HG02852 (cell line): ENCODE data around the gene ECI1.
"Not testable (repeated sequence)": the region's sequence is repeated elsewhere in the genome, so short reads cannot be mapped to it uniquely, and the experiment has no call there.

Source experiments
- ATAC-seq: cut with Tn5 transposase; IDR thresholded peaks from one replicate; pipeline ENCODE4 v1.9.1; 2021; ENCODE audit warnings: mild to moderate bottlenecking, moderate library complexity; ENCODE audit not compliant: unreplicated experiment

Gene ECI1

DNA sequence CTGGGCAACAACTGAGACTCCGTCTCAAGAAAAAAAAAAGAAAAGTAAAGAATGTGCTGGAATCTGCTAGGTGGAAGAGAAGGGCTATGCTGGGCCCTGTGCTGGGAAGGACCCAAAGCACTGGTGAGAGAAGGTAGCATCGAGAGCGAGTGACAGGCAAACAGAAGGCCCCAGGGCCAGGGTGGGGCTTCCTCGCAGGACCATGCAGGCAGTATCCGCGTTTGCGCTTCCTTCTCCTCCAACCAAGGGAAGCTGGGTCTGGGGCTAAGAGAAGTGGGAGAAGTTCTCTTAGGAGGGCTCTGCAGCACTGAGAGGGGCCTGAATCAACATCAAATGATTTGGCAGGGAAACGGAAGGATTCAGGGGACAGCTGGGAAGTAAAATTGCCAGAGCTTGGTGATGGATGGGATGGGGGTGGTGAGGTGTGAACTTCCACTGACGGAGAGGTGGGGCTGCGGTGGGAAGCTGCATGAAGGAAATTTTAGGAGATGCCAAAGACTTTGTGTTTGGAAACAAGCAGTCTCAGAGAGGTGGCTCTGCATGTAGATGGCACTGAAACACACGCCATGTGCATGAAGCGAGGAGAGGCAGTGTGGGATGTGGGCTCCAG, 5.2 kb upstream of the ECI1 start:
- ATAC-seq, result no peak

DNA sequence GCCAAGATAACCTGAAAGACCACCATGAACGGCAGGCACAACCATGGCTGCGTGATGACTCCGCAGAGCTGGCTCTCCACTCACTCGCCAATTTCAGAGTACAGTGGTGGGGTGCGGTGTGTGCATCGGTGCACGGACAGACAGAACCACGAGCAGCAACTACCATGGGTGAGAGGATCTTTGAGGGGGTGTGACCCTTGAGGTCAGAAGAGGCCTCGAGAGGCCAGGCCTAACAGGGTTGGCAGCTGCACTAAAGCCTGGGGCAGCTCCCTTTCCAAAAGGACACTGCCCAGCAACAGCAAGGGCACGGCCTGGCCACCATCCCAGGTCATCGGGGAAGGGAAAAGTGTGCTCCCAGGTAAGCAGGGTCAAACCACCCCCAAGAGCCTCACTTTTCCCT, 1.9 kb upstream of the ECI1 start:
- ATAC-seq, result no peak

DNA sequence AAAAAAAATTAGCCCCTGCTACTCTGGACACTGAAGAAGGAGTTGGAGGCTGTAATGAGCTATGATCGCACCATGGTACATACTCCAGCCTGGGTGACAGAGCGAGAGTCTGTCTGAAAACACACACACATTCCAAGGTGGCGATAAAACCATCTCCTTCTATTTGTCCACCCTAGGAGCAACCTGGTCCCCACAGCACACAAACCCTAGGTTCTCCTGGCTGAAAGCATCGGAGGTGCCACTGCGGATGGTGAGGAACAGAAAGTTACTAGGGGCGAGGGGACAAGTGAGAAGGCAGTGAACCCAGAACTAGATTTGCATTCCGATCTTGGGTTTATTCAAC, 1.4 kb upstream of the ECI1 start:
- ATAC-seq, result no peak

DNA sequence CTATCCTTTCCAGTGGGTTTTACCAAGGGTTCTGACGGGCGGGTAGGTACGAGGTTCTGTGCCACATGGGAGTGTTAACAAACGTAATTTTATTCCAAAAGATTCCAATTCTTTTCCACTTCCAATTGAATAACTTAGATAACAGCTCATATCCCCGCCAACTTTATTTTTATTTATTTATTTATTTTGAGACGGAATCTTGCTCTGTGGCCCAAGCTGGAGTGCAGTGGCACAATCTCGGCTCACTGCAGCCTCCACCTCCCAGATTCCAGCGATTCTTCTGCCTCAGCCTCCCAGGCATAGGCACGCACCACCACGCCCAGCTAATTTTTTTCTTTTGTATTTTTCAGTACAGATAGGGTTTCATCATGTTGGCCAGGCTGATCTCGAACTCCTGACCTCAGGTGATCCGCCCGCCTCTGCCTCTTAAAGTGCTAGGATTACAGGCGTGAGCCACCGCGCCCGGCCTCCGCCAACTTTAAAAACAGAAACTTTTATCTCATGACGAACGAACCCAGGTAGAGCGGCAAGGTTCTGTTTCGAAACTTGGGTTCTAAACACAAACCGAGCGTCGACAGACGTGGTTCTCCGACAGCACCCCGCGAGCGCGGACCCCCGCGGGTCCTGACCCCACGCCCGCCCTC, 613 bp downstream of the ECI1 start:
- no peak for ATAC-seq

DNA sequence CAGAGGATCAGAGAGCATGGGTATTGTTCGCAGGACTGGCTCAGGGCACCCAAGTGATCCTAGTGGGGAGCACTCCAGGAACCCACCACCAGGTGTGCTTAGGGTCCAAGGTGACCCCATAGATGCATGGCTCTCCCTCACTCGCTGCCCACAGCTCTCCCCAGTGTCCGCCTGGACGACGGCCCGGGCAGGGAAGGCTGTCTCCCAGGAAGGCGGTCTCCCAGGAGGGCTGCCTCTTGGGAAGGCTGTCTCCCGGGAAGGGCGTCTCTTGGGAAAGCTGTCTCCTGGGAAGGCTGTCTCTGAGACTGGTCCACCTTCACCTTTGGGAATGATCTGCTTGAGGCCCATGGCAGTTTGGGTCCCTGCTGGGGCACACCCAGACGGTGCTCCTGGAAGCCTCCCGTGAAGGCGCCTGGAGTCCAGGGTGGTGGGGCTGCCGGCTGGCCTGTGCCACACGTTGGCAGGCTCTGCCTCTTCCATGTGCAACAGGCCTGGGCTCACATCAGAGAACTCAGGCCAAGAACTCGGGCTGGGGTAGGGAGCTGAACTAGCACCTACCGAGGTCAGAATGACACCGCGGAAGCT, 5.0 kb downstream of the ECI1 start:
- no peak for ATAC-seq

DNA sequence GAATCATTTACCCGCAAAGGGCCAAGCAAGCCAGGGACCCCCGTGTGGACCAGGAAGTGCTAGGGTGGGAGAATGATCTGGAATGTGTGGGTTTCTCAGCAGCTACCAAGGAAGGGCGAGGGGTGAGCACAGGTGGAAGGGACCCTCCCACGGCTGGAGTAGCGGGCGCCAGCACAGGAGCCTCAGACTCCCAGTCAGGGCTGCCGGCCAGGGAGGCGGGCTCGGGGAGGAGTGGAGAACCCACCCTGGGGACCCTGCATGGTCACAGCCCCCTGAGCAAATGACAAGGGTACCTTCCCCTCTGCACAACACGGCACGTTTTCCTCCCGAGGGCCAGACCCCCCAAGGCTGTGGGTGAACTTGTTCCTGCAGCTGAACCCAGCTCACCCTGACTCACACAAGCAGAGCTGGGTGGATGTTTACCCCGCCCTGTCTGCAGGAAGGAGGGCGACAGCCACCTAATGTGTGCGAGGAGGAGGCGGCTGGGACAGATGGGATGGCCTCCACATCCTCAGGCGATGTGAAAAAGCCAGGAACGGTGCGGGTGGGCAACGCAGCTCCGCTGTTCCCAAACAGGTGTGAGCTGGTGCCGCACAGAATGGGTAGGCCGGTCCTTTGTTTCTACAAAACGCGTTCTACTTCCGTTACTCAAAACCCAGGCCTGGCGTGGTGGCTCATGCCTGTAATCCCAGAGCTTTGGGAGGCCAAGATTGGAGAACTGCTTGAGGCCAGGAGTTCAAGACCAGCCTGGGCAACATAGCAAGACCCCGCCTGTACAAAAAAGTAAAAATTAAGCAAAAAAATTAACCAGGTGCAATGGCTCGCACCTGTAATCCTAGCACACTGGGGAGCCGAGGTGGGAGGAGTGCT, 6.2 kb downstream of the ECI1 start:
- ATAC-seq, result no peak

DNA sequence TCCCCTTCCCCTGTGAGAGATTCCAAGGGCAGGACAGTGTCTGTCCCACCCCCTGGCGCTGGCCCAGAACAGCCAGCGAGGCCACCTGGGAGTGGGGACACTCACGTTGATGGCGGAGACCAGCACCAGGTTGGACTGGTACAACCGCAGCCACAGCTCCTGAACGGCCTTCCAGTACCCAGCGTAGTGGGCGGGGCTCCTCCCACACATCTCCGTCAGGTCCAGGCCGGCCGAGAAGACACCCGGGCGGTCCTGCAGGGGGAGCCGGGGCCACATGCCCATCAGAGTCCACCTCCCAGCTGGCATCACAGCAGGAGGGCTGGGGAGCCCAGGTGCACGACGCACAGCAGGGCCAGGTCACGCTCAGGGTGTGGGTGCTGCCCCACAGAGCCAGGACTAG, 7.1 kb downstream of the ECI1 start:
- ATAC-seq, result no peak

DNA sequence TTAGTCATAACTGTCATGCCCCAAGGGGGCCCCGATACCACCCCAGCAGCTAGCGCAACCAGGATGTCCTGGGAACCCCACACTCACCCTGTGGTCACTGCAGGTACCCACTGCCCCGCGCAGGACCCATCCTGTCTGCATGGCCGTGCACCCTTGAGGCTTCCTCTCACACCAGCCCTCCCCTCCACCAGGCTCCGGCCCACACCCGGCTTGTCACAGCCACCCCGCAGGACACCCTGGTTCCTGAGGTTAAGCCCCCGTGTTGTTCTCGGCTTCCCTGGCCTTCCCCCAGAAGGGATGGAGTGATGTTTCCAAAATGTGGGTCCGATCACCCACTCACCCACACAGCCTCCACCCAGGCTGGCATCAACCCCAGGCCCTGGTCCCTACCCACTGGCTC, 7.6 kb downstream of the ECI1 start:
- no peak for ATAC-seq

DNA sequence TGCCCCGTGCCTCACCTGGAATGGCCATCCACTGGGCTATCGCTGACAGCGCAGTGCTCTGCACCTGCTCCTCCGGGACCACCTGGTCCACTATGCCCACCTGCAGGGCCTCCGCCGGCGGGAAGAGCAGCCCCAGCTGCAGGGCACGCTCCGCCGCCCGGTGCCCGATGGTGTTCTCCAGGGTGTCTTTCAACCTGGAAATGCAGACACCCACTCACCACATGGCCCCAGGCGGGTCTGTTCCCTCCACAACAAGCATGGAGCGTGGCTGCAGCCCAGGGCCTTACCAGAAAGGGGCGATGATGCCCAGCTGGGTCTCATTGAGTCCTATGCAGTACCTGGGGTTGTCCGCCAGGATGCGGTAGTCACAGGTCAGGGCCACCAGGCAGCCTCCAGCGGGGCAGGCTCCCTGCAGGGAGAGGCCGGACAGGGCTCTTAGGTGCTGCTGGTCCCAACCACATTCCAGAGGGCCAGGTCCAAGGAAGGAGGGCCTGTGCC, 8.3 kb downstream of the ECI1 start:
- ATAC-seq, result no peak

DNA sequence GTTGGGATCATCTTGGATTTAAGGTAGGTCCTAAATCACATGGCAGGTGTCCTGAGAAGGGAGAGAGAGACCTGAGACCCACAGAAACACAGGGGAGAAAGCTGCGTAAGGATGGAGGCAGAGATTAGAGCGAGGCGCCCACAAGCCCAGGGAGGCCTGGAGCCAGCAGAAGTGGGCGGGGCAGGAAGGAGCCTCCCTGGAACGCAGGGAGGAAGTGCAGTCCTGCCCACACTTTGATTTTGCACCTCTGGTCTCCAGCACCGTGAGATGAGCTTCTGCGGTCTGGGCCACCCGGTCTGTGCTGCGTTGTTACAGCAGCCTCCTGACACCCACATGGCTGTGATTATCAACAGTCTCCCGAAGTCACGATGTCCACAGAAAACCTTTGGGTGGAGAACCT, 8.8 kb downstream of the ECI1 start:
- no peak for ATAC-seq

DNA sequence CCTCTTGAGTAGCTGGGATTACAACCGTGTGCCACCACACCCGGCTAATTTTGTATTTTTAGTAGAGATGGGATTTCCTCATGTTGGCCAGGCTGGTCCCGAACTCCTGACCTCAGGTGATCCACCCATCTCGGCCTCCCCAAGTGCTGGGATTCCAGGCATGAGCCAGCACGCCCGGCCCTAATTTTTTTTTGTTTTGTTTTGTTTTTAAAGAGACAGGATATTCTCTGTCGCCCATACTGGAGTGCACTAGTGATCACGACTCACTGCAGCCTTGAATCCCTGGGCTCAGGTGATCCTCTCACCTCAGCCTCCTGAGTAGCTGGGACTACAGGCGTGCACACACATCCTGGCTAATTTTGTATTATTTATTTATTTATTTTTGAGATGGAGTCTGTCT, 11.1 kb downstream of the ECI1 start:
- ATAC-seq, result not testable (repeated sequence)

DNA sequence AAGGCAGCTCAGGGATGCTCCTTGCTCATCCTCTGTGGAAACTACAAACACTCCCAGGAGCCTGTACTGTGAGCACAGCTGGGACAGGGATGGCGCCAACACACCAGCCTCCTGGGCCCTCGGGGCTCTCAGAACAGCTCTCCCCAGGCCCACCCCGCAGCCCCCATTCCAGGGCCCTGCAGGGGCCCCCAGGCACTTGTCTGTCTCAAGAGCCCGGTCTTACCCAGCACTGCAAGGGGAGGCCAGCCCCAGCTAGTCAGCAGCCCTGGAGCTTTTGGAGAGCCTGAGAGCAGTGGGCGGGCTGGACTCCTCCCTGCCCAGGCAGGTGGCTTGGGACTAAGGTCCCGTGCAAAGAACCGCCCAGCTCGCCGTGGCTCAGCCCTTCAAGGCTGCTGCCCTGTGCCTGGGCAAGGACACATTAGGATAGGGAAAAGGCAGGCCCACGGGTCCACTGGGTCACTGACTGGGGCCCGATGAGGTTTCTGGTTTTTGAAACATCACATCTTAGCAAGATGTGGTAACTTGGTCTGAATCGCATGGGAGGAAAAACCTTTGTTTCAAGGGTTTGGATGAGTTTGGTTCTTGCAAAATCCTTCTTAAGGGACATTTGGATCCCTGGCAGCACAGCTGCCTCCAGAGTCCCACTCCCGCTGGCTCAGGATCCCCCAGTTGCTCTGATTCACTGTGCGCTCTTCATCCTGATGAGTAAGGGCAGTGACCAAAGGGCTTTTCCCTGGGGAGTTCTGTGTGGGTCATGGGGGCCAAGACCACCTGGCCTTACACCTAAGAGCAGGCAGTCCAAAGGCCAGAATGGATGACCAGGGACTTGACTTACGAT, 12.3 kb downstream of the ECI1 start:
- no peak for ATAC-seq

DNA sequence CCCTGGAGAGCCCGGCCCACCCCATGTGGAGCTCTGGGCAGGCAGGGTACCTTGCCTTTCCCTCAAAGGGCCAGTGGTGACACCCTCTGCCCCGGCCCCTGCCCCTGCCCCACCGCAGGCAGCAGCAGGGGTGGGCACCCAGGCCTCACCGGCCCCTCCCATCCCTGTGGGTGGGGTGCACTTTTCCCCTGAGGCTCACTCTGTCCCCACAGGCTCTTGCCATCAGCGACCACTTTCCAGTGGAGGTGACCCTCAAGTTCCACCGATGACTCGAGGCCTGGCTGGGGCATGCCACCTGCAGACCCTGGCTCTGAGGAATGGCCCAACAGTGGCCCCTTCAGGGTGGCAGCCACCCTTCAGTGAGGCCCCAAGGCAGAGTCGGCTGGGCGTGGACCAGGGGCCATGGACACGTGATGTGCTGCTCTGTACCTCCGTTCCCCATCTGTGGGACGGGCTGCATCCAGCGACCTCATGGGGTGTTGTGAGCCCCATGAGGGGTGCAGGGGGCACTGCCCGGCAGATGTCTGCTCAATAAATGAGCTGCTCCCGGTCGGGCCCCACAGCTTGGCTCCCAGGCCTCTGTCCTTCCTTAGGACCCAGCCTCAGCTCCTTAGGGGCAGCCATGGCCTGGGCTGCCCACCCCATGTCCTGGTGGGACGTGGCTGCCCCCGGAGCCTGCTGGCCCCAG, 13.1 kb downstream of the ECI1 start:
- no peak for ATAC-seq

DNA sequence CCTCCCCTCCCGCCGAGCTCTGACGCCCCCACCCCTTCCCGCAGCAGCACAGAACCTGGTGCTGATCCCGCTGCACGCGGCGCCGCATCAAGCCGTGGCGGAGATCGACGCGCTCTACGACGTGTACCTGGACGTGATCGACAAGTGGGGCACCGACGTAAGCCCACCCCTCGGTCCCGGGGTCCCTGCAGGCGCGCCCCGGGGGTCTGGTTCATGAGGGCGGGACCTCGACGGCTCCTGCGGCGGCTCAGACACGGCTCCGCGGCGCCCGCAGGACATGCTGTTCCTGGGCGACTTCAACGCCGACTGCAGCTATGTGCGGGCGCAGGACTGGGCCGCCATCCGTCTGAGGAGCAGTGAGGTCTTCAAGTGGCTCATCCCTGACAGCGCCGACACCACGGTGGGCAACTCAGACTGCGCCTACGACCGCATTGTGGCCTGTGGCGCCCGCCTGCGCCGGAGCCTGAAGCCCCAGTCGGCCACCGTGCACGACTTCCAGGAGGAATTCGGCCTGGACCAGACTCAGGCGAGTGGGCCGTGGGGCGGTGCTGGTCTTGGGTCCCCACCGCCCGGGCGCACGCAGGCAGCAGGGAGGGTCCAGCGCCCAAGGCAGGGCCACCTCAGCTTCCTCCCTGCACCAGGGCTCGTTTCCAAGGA, 13.8 kb downstream of the ECI1 start:
- no peak for ATAC-seq

DNA sequence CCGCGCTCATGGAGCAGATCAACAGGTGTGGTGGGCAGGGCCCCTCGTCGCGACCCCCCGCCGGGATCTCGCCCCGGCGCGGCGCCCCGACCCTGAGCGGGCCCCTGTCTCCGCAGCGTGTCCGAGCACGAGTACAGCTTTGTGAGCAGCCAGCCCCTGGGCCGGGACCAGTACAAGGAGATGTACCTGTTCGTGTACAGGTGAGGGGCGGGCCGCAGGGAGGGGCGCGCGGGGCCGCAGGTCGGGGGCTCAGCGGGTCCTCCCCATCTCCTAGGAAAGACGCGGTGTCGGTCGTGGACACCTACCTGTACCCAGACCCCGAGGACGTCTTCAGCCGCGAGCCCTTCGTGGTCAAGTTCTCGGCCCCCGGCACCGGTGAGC, 14.3 kb downstream of the ECI1 start:
- no peak for ATAC-seq

DNA sequence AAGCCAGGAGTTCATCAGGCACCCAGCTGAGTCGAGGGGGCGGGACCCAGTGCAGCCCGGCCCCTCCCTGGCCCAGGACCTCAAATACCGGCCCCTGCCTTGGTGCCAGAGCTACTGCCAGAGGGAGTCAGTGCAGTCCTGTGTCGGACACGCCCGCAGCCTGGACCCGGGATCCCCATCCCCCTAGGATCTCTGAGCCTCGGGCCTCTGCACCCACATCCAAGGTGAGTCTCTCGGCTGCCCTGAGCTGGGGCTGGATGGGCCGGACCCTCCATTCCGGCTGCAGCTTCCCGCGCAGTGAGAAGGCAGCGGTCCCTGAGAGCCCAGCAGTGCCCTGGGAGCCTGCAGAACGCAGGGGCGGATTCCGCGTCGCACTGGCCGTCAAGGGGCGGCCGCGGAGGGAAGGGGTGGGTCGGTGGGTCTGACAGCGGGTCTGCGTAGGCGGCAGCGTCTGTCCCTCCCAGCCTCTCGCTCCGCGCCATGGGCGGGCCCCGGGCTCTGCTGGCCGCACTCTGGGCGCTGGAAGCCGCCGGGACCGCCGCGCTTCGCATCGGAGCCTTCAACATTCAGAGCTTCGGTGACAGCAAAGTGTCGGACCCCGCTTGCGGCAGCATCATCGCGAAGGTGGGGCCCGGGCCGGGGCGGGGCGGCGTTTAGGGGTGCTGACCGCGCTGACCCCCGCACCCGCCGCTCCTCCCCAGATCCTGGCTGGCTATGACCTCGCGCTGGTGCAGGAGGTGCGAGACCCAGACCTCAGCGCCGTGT, 14.9 kb downstream of the ECI1 start, which contains the start of gene DNASE1L2:
Gene DNASE1L2 (plus strand): TSS at position 108 of the 765 bp plus-strand sequence. CDS start 373 bp downstream, at position 481.
- no peak for ATAC-seq

DNA sequence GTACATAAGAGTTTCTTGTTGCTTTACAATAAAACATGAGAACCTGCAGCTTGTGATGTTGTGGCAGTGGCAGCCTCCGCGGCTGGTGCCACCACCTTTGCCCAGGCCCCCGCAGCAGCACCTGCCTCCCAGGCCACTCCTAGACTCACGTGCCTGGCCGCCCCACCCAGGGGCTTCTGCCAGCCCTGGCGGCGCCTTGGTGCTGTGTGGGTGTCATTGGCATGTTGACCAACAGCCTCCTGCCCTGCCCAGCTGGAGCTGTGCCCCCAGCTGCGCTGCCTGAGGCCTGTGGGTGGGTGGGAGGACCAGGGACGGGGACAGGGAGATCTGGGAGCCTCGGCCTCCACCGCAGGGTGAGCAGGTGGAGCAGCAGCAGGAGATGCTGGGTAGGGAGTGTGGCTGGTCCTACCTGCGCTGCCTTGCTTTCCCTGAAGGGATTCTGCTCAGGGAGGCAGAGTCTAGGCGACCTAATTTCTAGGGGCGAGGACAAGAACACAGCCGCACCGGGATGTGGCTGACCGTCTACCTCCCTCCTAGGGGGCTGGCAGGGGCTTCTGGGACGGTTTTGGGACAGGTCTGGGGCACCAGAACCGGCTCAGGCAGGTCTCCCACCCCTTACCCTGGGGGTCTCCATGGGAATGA, 15.6 kb downstream of the ECI1 start:
- no peak for ATAC-seq

DNA sequence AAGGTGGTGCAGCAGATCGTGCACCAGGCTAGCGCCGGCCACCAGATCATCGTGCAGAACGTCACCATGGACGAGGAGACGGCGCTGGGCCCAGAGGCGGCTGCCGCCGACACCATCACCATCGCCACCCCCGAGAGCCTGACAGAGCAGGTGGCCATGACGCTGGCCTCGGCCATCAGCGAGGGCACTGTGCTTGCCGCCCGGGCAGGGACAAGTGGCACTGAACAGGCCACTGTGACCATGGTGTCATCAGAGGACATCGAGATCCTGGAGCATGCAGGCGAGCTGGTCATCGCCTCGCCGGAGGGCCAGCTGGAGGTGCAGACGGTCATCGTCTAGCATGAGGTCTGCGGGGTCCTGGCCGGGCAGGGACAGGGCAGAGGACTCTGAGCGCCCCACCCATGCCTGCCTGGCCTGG, 16.1 kb downstream of the ECI1 start:
- ATAC-seq, result no peak
